ENCODE data around the gene ROBO2.

ROBO2 gene

GRCh38 chr3:77601823-77602415 is 562.0 kb downstream of the ROBO2 start:
- TF ChIP-seq CTCF (conservative IDR thresholded peaks at IDR 0.05) (no peak), ZFX (IDR thresholded peaks at IDR 0.05) (no peak)
- no peak overlapping the region for H3K27ac ChIP-seq

- no peak overlapping the region for H3K27ac ChIP-seq
- TF ChIP-seq ZFX (IDR thresholded peaks at IDR 0.05) (no peak), CTCF (conservative IDR thresholded peaks at IDR 0.05) (no peak)
Measured at GRCh38 chr3:77602722-77603121, 562.8 kb downstream of the ROBO2 start.

GRCh38 chr3:77605308-77605707 is 565.4 kb downstream of the ROBO2 start:
- H3K27ac ChIP-seq = no peak overlapping the region
- TF ChIP-seq ZFX (IDR thresholded peaks at IDR 0.05) (no peak), CTCF (conservative IDR thresholded peaks at IDR 0.05) (no peak)

GRCh38 chr3:77605865-77606264 is 566.0 kb downstream of the ROBO2 start:
- TF ChIP-seq CTCF (conservative IDR thresholded peaks at IDR 0.05) (no peak), ZFX (IDR thresholded peaks at IDR 0.05) (no peak)
- H3K27ac ChIP-seq = no peak overlapping the region

GRCh38 chr3:77606372-77606771 is 566.5 kb downstream of the ROBO2 start:
- no peak overlapping the region for H3K27ac ChIP-seq
- TF ChIP-seq ZFX (IDR thresholded peaks at IDR 0.05) (no peak), CTCF (conservative IDR thresholded peaks at IDR 0.05) (no peak)

GRCh38 chr3:77618686-77619085 is 578.8 kb downstream of the ROBO2 start:
- no peak for TF ChIP-seq CTCF (conservative IDR thresholded peaks at IDR 0.05)
- no peak for TF ChIP-seq ZFX (IDR thresholded peaks at IDR 0.05)
- no peak overlapping the region for H3K27ac ChIP-seq

GRCh38 chr3:77620009-77620408 is 580.1 kb downstream of the ROBO2 start:
- no peak overlapping the region for H3K27ac ChIP-seq
- TF ChIP-seq ZFX (IDR thresholded peaks at IDR 0.05) = no peak
- TF ChIP-seq CTCF (conservative IDR thresholded peaks at IDR 0.05) = no peak
